Ectodermal cell (in vitro differentiated cells): ENCODE data around the gene PLEKHH2.

Experiments
- H3K27ac ChIP-seq: 2 replicates; pipeline ENCODE4 v1.7.0; 2013; ENCODE audit warnings: mild to moderate bottlenecking, low read depth, low read length; ENCODE audit not compliant: insufficient read depth, poor library complexity, severe bottlenecking
- H3K27me3 ChIP-seq: 2 replicates; pipeline ENCODE4 v1.7.0; 2013; ENCODE audit warnings: mild to moderate bottlenecking, low read length; ENCODE audit not compliant: insufficient read depth, control insufficient read depth, poor library complexity, severe bottlenecking
- H3K36me3 ChIP-seq: one replicate; pipeline ENCODE4 v1.7.0; 2013; ENCODE audit warnings: low read length; ENCODE audit not compliant: control insufficient read depth, insufficient read depth
- H3K4me1 ChIP-seq: one replicate; pipeline ENCODE4 v1.7.0; 2013; ENCODE audit warnings: low read length; ENCODE audit not compliant: control insufficient read depth, insufficient read depth
- H3K4me3 ChIP-seq: 2 replicates; pipeline ENCODE4 v1.7.0; 2013; ENCODE audit warnings: low read depth, low read length, control low read depth; ENCODE audit not compliant: insufficient read depth
- H3K9me3 ChIP-seq: 2 replicates; pipeline ENCODE4 v1.7.0; 2013; ENCODE audit warnings: mild to moderate bottlenecking, low read length, moderate library complexity; ENCODE audit not compliant: control insufficient read depth
- WGBS, 2 experiments: methylation state at CpG; one replicate each; pipeline ENCODE4 v1.1.7; 2013; ENCODE audit warnings: missing lambda C conversion rate in 2 of 2; 5-methylcytosine and 5-hydroxymethylcytosine counted together

PLEKHH2 gene

DNA sequence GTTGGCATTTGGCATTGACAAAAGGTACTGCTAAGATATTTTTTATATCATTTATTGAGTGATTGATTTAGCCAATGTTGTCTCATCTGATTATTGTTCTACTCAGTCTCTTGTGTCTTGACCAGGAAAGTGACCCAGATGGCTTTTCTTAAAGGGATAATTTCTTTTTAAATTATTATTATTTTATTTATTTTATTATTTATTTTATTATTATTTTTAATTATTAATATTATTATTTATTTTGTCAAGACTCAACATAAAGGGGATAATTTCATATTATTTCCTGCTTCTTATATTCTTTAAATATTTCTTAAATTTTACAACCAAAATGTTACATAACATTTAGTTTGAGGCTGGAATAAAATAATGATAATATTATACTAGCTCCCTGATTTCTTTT lies 163.8 kb downstream of the PLEKHH2 start:
- no peaks in the 10 kb centered on the region for H3K4me1 ChIP-seq
- no peaks in the 10 kb centered on the region for H3K27me3 ChIP-seq
- no peak overlapping the region for H3K27ac ChIP-seq
- H3K36me3 ChIP-seq = no peaks in the 10 kb centered on the region
- H3K9me3 ChIP-seq = no peaks in the 10 kb centered on the region
- no peak overlapping the region for H3K4me3 ChIP-seq

GRCh38 chr2:43802135-43802534 lies 165.1 kb downstream of the PLEKHH2 start:
- Histone ChIP-seq H3K27me3 (no peaks in the 10 kb centered on the region), H3K27ac (no peak overlapping the region), H3K9me3 (no peaks in the 10 kb centered on the region), H3K4me1 (no peaks in the 10 kb centered on the region), H3K4me3 (no peak overlapping the region), H3K36me3 (no peaks in the 10 kb centered on the region)
- WGBS, 2 experiments = 91% methylated on average over 2 of the region's 2 CpGs; no CpG with 5 or more reads in 1 of the 2 experiments

- H3K4me3 ChIP-seq = no peak overlapping the region
- no peak overlapping the region for H3K27ac ChIP-seq
- H3K9me3 ChIP-seq = no peaks in the 10 kb centered on the region
- WGBS, 2 experiments = 100% methylated on average over 1 of the region's 1 CpG
- no peaks in the 10 kb centered on the region for H3K4me1 ChIP-seq
- H3K27me3 ChIP-seq = no peaks in the 10 kb centered on the region
- no peaks in the 10 kb centered on the region for H3K36me3 ChIP-seq
Observed at GRCh38 chr2:43803113-43803512, 166.1 kb downstream of the PLEKHH2 start.

- Histone ChIP-seq H3K27me3 (no peaks in the 10 kb centered on the region), H3K9me3 (no peaks in the 10 kb centered on the region), H3K4me3 (no peak overlapping the region), H3K36me3 (no peaks in the 10 kb centered on the region), H3K27ac (no peak overlapping the region), H3K4me1 (no peaks in the 10 kb centered on the region)
- 94 to 98% methylated on average over 2 of the region's 2 CpGs for WGBS, 2 experiments
Observed at GRCh38 chr2:43806719-43807031, 169.6 kb downstream of the PLEKHH2 start.

DNA sequence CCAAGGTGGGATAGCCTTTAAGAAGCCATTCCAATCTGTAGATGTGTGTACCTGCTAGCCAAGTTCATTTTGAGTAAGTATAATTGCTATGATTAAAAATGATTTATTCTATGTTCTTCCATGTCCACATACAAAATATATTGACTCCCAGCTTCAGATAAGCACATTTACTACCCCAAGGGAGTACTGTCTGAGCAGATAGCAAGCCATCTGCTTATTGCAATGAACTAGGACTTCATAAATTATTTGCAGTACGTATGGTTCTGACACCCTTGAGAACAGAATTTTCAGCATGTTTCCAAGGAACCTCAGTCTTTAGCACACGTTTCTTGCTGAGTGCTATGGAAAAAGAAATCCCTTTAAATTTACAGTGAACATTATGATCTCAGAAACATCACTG lies 173.4 kb downstream of the PLEKHH2 start:
- Histone ChIP-seq H3K27me3 (no peaks in the 10 kb centered on the region), H3K9me3 (no peaks in the 10 kb centered on the region), H3K4me1 (no peaks in the 10 kb centered on the region), H3K36me3 (no peaks in the 10 kb centered on the region), H3K4me3 (no peak overlapping the region), H3K27ac (no peak overlapping the region)
- WGBS, 2 experiments = 78 to 89% methylated on average over 2 of the region's 2 CpGs

- H3K4me1 ChIP-seq = no peaks in the 10 kb centered on the region
- no peak overlapping the region for H3K4me3 ChIP-seq
- H3K36me3 ChIP-seq = no peaks in the 10 kb centered on the region
- 89% methylated on average over 1 of the region's 1 CpG; no CpG with 5 or more reads in 1 of the 2 experiments for WGBS, 2 experiments
- no peak overlapping the region for H3K27ac ChIP-seq
- no peaks in the 10 kb centered on the region for H3K9me3 ChIP-seq
- no peaks in the 10 kb centered on the region for H3K27me3 ChIP-seq
Observed at GRCh38 chr2:43810888-43811287, 173.8 kb downstream of the PLEKHH2 start.

- H3K4me1 ChIP-seq = no peaks in the 10 kb centered on the region
- 91 to 95% methylated on average over 1 of the region's 2 CpGs for WGBS, 2 experiments
- no peaks in the 10 kb centered on the region for H3K27me3 ChIP-seq
- H3K4me3 ChIP-seq = no peak overlapping the region
- no peaks in the 10 kb centered on the region for H3K9me3 ChIP-seq
- no peak overlapping the region for H3K27ac ChIP-seq
- H3K36me3 ChIP-seq = no peaks in the 10 kb centered on the region
Observed at GRCh38 chr2:43812006-43812405, 174.9 kb downstream of the PLEKHH2 start.

DNA sequence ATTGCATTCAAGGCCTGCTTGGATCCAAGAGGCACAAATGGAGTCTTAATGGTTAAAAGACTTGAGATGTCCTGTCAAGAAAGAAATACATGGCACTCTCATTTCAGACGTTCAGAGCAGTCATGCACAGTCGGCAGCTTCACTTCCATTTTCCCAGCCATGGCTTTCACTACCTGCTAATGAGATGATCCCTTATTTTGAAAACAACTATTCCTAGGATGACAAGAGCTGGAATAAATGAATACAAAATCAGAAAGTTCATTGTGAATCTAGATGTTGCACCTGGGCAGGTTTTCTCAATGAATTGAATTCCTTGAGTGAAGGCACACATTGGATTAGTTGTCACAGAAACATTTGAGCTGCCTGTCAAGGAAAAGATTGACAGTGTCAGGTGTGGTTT lies 175.9 kb downstream of the PLEKHH2 start:
- H3K27ac ChIP-seq = no peak overlapping the region
- H3K4me3 ChIP-seq = no peak overlapping the region
- no peaks in the 10 kb centered on the region for H3K27me3 ChIP-seq
- no peaks in the 10 kb centered on the region for H3K4me1 ChIP-seq
- no peaks in the 10 kb centered on the region for H3K9me3 ChIP-seq
- WGBS, 2 experiments = 87 to 94% methylated on average over 2 of the region's 2 CpGs
- H3K36me3 ChIP-seq = no peaks in the 10 kb centered on the region

DNA sequence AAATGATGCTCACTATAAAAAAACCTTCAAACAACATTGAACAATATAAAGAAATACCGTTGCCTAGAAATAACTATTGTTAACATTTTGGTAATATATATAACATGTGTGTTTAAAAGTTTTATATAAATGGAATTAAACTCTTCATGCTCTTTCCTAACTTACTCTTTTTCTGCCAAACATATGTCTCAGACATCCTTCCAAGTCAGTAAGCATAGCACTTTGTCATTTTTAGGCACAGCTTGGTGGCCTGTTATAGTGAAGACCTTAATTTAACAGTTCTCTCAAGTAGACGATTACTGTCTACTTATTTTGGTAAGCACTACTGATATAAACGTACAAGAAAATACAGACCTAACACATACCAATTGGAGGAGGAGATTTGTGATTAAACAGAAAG lies 177.7 kb downstream of the PLEKHH2 start:
- Histone ChIP-seq H3K4me3 (no peak overlapping the region), H3K27me3 (no peaks in the 10 kb centered on the region), H3K4me1 (no peaks in the 10 kb centered on the region), H3K27ac (no peak overlapping the region), H3K9me3 (no peaks in the 10 kb centered on the region), H3K36me3 (no peaks in the 10 kb centered on the region)
- WGBS, 2 experiments = 100% methylated on average over 1 of the region's 3 CpGs; no CpG with 5 or more reads in 1 of the 2 experiments
